ENCODE results near the gene PAM.
"Not testable (repeated sequence)": the region's sequence is repeated elsewhere in the genome, so short reads cannot be mapped to it uniquely, and the experiment has no call there.

Gene PAM

DNA sequence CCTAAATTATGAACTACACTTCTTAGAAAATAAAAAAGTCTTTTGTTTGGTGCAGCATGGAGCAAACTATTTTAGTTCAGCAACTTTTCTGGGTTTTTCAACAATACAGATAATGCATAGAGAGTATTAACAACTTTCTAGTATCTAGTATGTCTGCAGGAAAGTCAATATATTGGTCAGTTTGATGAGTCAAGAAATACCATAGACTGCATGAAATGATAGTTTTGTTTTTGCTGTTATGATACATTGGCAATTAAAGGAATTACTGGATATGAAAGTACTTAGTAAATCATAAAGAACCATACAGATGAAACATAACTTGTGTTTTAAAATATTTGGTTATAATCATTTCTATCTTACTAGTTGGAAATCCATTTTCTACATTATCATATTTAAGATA lies 191.3 kb downstream of the PAM start:
- no peak for DNase-seq

DNA sequence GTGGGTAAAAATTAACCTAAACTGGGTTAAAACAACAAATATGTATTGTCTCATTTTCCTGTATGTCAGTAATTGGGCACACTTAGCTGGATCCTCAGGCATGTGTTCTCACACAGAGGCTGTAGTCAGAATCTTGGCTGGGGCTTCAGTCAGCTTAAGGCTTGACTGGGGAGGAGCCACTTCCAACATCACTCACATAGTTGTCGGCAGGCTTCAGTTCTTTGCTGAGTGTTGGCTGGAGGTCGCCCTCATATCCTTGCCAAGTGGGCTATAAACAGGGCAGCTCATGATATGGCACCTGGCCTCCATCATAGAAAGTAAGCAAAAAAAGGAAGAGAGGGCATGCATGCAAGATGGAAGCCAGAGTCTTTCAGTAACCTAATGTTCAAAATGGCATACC lies 191.9 kb downstream of the PAM start:
- DNase-seq = no peak

DNA sequence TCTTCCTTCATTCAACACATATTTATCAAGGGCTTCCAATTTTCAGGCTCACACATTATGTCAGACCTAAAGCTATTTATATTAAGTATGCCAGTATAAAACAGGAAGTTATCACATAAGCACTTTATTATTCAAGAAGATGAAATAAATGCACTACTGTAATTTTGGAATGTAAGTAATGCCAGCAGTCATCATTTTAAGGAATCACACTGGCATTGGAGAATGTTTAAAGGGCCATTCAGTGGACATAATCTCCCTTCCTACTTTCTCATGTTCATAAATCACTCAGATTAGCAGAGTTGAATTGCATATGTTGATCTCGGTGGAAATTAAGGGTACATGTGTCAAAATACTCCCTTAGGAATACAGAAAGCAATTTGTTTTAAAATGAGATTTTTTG lies 200.4 kb downstream of the PAM start:
- no peak for DNase-seq

DNA sequence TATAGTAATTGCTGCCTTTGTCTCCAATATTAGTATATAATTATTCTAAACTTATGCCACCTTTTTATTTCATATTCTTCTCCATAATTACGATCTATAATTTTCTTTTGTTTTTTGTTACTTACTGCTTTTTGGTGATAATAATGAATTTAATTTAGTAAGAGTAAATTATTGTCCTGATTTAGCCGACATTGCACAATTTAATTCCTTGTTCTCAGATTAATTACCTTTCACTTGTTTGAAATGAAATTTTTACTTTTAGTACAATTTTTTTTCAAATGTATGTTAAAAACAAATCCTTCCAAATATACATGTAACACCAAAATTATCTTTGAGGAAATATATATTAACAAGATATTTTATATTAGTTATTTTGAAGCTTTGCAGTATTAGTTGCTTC lies 201.5 kb downstream of the PAM start:
- DNase-seq = no peak

DNA sequence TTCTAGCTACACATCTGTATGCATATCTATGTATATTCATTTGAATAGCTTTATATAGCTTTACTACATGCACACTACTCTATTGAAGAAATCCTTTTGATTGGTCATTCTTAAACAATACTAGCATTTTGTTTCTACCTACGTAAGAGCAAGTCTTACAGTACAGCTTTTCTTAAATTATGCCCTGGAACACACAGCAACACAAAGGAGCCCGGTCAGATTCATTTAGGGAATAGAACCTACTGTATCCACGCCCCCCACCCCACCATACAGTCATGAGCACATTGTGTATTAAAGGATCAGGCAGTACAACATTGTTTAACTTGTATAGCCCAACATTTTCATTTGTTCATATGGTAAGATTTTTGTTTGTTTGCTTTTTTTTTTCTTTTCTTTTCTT lies 202.0 kb downstream of the PAM start:
- DNase-seq = no peak

DNA sequence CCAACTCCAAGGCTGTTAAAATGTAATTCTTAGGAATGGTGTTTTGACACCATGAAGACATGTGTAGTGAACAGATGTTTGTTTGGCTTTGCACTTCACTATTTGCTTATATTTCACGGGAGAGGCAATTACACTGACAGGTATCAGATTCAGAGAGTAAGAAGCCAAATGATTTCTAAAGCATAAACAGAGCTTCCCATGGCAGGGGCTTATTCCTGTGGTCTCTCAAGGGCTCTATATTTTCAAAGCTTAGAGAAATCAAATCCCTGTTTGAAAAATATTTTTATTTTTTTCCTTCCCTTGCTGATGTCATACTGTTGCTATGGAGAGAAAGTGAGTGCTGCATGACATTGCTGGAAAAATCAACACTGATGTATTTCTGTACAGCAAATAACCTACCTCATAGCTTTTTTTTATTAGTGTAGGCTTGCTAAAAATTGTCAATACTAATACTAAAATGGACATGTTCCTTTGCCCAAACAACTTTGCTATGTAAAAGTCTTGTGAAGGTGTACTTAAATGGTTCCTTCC lies 203.4 kb downstream of the PAM start:
- DNase-seq = no peak

DNA sequence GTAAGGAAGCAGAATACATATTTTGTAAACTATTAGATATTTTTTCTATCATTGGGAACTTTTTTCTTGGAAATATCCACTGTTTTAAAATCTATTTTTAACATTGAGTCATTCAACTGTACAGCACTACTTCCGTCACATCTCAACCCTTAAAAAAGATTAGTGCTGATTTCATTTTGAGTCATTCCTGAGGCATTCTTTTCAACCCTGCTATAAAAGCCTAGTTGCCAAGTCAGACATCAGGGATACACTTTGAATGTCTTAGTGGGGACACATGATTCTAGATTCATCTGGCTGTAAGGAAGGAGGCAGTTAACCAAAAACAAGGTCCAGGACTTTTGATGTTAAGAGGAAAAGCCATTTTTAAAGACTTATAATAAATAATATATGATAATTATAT lies 203.9 kb downstream of the PAM start:
- DNase-seq = no peak

DNA sequence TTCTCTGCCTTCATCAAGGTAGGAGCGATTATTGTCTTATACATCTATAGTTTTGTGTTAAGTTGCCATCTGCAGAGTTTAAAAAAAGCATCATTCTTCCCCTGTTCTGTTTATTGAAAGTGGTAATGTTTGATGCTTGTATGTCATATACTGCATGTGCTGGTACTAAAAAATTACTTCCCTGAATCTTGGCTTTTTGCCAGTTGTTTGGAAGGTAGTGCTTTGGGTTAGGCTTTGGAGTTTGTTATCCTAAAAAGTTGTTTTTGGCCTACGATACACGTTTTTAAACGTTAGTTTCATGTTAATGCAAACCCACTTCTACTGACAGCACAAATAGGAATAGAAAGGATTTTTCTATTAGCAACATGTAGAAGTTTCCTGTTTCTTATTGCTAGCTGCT lies 206.6 kb downstream of the PAM start:
- no peak for DNase-seq

DNA sequence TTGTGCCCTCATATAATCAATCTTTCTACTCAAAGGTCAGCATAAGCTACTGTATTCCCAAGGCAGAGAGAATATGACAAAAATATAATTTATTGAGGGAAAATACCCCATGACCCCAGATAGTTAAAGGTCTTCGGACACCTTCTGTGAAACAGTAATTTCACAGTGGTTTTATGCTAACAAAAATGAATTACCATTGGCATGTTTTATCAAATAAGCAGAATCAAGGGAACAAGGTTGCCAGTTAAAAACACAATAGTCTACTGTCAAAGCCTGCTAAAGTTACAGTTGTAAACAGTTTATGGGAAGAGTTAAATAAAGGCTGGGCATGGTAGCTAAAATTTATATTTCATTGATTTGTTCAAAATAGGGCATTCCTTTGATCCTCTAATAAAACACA lies 210.5 kb downstream of the PAM start:
- no peak for DNase-seq

DNA sequence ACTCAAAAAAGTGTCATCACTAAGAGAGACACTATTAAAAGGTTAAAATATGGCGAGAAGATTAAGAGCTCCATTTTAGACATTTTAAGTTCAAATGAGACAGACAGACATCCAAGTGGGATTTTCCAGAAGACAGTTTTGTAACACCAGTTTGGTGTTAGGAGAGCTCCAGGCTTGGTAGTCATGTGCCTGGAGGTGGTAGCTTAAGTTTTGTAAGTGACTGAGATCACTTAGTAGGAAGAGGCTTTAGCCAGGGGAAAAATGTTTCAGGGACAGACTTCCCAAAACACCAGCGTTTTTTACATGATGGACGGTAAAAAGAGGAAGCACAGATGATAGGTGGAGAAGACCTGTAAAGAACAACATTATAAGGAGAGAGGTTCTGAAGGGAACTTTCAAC lies 214.5 kb downstream of the PAM start:
- peak in 1 of 2 donors; percentile 39 for DNase-seq

DNA sequence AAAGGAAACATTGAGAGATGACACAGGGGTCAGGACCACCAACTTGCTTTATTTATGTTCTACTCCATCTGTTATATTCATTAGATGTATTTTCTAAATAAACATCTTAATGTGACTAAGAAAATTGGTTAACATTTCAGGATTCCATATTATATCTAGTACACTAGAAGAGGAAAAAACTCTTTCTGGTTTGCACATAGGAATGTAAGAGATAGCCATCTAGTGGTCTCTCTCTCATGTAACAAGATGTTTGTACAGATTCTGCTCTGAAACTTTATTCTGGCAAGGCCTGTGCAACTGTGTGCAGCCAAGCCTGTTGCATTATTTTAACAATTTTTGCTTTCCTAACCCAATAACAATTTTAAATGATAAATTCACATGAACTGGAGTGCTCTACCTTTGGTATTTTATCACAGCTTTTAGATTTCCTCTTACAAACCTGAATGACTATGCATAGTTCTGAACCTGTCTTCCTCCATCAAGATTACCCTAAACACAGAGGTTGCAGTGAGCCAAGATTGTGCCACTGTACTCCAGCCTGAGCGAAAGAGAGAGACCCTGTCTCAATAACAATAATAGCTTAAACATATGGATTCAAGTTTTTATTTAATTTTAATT lies 216.7 kb downstream of the PAM start:
- DNase-seq = peak in 1 of 2 donors; percentile 15

DNA sequence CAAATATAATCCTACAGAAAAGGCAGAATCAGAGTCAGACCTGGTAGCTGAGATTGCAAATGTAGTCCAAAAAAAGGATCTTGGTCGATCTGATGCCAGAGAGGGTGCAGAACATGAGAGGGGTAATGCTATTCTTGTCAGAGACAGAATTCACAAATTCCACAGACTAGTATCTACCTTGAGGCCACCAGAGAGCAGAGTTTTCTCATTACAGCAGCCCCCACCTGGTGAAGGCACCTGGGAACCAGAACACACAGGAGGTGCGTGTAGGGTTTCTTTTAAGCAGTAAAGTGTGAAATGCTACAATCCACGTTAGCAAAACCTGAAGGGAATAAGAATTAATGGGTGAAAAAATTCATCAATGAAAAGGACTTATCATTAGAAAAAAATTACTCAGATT lies 219.1 kb downstream of the PAM start:
- no peak for DNase-seq

DNA sequence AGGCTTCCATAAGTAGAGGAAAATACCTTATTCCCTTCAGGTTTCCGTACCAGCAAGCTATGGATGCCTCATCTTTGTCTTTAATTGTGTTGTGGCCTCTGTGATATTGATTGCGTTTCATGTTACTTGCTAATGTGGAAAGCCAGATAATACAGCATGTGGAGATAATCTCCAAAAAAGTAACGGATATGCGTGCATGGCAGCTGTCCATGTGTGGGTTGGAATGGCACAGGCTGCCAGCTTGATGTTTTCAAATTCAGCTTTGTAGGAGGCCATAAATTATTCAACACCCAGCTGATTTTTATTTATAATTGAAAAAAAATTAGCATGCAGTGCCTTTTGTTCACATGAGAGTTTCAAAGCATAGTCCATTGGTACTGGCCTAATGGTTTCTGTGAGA lies 219.9 kb downstream of the PAM start:
- no peak for DNase-seq

DNA sequence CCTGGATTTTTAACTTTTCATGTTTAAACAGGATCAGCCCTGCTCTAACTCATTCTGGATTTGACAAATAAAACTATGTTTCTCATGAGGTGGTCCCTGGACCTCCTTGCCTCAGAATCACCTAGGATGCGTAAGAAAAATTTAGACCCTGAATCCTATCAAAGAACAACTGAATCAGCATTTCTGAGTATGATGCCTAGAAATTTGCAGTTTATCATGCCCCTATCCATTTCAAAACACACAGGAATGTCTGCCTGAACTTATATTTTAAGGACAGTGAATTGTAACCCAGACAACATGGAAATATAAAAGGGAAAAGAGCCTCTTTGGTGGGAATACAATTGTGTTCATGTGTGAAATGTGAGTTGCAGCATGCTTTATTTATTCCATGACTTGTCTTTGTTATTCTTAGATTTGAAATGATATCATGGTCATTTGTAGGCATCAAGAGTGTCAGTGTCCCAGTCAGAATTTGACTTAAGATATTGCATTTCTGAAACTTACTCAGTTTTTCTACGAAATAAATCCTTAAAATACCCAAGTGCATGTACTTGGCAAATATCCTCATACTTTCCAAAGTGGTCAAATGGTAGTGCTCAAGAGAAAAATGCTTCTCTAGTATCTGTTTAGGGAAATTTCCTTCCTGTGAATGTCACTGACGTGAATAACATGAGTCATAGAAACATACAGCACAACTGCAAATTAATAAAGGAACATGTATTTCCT lies 220.5 kb downstream of the PAM start:
- DNase-seq = no peak

DNA sequence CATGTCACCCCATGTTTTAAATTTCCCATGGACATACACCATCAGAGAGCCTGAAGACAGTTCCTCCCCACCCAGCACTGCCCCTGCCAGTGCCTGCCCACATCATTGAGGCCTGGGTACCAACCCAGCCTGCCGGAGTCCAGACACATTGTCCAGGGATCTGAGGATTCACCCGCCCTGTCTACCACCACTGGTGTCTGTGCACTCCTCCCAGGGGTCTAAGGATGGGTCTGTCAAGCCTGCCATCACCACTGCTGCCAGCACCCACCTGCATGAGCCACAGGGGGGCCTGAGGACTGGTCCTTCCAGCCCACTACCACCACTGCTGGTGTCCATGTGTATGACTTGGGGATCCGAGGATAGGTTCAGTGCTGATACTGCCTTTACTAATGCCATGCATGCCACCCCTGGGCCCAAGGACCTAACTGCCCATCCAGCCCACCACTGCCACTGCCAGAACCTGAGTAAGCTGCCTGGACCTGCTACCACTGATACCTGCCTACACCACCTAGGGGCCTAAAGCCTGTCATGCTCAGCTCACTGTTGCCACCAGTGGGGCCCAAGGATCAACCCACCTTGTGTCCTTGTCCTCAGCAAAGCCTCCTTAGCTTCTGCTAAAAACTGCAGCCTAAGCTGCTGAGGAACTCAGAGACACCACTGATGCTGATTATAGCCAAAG lies 227.0 kb downstream of the PAM start:
- DNase-seq = no peak

DNA sequence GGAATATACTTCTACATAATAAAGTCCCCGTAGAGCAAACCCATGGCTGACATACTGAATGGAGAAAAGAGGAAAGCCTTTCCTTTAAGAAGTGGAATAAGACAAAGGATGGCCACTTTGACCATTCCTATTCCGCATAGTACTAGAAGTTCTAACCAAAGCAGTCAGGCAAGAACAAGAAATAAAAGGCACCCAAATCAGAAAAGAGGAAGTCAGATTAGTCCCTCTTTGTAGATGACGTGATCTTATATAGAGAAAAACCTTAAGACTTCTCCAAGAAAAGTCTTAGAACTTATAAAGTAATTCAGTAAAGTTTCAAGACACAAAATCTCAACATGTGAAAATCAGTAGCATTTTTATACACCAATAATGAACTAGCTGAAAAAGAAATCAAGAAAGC lies 231.0 kb downstream of the PAM start:
- DNase-seq = no peak

DNA sequence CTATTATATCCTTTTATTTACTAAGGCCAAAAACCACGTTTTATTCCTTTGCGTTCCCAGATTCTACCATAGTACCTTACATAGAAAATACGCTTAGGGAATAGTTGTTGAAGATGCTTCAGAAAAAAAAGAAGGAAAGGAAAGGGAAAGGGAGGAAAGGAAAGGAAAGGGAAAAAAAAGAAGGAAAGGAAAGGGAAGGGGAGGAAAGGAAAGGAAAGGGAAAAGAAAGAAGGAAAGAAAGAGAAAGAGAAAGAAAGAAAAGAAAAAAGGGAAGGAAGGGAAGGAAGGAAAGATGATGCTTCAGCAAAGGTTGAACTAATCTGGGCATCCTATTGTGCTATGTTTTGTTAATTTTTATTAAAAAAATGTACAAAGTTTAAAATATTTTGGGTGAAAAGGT lies 233.4 kb downstream of the PAM start:
- no peak for DNase-seq

DNA sequence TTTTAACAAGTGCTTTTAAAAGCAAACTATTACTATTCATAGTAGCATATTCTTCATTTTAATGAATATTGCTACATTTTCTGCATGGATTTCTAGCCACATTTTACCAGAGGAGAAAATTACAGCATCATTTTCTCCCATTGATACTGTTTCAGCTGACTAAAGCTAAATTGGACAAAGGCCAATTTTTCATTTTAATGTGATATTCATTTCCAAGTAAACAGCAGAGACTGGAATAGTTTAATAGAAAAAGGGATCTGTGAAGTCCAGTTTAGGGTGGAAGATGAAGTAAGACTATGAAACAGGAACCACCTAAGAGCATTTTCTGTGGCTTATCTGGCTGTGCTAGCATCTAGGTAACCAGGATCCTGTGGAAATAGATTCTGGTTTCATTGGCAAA lies 236.7 kb downstream of the PAM start:
- no peak for DNase-seq

DNA sequence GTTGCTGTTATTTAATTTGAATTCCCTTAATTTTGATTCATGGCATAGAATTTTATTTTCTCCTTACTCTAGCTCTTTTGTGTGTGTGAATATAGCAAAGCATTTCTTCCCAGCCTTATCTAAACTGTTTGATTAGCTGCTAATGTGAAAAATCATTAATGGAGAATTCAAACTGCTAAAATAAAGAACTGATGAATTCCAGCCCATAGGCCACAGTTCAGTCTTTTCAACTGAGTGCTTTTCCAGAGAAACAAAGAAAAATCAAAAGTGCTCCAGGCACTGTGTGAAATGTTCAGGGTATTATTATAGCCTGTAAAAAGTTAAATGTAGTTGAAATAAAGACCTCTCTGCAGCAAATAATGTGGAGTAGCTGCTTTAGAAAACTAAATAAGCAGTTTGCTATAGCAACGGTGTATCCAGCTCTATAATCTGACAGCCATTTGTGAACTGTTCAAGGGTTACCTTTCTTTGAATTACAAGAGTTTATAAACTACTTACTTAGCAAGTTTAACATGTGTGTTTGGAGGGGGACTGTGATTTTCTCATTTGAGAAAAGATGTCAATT lies 241.0 kb downstream of the PAM start:
- DNase-seq = no peak

DNA sequence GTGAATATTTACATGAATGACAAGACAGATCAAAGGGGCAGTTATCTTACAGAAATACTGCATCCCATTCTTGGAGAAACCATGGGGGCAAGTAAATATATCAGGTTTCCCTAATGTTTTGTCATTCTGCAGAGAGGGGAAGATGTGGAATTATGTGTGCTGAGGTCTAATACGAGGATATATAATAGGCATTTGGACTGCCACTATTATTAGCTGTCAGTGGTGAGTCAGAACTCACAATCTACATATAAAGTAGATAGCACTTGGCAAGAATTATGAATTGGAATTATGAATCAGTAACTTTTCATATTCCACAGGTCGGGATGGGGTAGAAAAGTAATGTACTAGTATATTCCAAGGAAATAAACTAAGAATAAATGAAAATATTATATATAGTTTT lies 243.1 kb downstream of the PAM start:
- no peak for DNase-seq

DNA sequence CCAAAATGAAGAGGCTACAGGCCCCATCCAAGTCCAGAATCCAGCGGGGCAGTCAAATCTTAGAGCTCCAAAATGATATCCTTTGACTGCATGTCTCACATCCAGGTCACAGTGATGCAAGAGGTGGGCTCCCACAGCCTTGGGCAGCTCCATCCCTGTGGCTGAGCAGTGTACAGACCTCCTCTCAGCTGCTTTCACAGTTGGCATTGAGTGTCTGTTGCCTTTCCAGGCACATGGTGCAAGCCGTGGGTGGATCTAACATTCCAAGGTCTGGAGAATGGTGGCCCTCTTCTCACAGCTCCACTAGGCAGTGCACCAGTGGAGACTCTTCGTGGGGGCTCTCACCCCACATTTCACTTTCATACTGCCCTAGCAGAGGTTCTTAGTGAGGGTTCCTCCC lies 244.1 kb downstream of the PAM start:
- no peak for DNase-seq

DNA sequence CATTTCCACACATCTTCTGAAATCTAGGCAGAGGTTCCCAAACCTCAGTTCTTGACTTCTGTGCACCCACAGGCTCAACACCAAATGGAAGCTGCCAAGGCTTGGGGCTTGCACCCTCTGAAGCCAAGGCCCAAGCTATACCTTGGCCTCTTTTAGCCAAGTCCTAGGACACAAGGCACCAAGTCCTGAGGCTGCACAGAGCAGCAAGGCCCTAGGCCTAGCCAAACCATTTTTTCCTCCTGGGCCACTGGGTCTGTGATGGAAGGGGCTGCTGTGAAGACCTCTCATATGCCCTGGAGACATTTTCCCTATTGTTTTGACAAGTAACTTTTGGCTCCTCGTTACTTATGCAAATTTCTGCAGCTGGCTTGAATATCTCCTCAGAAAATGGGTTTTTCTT lies 244.5 kb downstream of the PAM start:
- not testable (repeated sequence) for DNase-seq

DNA sequence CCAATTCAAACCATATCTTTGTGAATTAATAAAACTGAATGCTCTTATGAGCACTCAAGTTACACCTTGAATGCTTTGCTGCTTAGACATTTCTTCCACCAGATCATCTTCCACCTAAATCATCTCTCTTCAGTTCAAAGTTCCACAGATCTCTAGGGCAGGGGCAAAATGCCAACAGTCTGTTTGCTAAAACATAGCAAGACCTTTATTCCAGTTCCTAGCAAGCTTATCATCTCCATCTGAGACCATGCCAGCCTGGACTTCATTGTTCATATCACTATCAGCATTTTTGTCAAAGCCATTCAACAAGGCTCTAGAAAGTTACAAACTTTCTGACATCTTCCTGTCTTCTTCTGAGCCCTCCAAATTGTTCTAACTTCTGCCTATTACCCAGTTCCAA lies 245.0 kb downstream of the PAM start:
- no peak for DNase-seq

DNA sequence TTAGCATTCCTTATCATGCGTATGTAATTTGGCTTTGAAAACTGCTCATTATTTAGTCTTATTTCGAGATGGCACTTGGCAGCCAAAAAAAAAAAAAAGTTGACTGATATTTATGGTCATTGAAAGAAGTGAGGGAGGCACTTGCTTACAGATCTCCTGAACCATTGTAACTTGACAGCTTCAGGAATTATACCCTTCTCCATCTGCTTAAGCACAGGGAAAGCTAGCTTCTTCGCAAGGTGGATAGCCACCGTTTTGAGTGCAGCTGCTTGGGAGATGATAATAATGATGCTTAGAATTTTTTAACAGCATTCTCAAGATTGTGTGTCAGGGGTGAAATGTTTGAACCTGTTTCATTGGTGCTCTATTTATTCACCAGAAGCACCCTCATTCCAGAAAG lies 248.8 kb downstream of the PAM start:
- DNase-seq = no peak

Measured in inflammatory macrophage (primary cell).